Progenitor cell of endocrine pancreas (in vitro differentiated cells): ENCODE results near the gene ZNF362. TPM values are rescaled to one million over a fixed set of nuclear protein-coding genes. Genes with fewer than 3 reads are reported as not detected.

ENCODE experiments used
- DNase-seq: peaks from one replicate; pipeline ENCODE4 v3.0.0; 2021; ENCODE audit warnings: low spot score; ENCODE audit not compliant: unreplicated experiment
- H3K27ac Mint-ChIP-seq: 2 replicates; pipeline ENCODE4 v1.8.0; 2021; ENCODE audit warnings: mild to moderate bottlenecking, moderate library complexity, mixed read lengths
- H3K27me3 Mint-ChIP-seq: 2 replicates; pipeline ENCODE4 v1.8.0; 2021; ENCODE audit warnings: mixed read lengths
- H3K36me3 Mint-ChIP-seq: 2 replicates; pipeline ENCODE4 v1.8.0; 2022; ENCODE audit warnings: mixed read lengths; ENCODE audit not compliant: insufficient read depth
- H3K4me1 Mint-ChIP-seq: 2 replicates; pipeline ENCODE4 v1.8.0; 2021; ENCODE audit warnings: low read depth, mixed read lengths
- H3K4me3 Mint-ChIP-seq: 2 replicates; pipeline ENCODE4 v1.8.0; 2021; ENCODE audit warnings: low read depth, mild to moderate bottlenecking, moderate library complexity, mixed read lengths
- H3K9me3 Mint-ChIP-seq: 2 replicates; pipeline ENCODE4 v1.8.0; 2021; ENCODE audit warnings: low read depth, mixed read lengths
- CTCF ChIP-seq: fragments of 200-600 bp; sonication (generic); IDR thresholded peaks from one replicate; pipeline ENCODE4 v1.5.0; 2021; ENCODE audit warnings: antibody characterized with exemption, mild to moderate bottlenecking; ENCODE audit not compliant: unreplicated experiment
- total RNA-seq: library from RNA; stranded (reverse); gene quantifications from 2 replicates; pipeline ENCODE4 v1.2.1, GENCODE V29; 2021

Gene ZNF362
- total RNA-seq, 1 donor from 2014 or later, result 79.3 TPM

DNA sequence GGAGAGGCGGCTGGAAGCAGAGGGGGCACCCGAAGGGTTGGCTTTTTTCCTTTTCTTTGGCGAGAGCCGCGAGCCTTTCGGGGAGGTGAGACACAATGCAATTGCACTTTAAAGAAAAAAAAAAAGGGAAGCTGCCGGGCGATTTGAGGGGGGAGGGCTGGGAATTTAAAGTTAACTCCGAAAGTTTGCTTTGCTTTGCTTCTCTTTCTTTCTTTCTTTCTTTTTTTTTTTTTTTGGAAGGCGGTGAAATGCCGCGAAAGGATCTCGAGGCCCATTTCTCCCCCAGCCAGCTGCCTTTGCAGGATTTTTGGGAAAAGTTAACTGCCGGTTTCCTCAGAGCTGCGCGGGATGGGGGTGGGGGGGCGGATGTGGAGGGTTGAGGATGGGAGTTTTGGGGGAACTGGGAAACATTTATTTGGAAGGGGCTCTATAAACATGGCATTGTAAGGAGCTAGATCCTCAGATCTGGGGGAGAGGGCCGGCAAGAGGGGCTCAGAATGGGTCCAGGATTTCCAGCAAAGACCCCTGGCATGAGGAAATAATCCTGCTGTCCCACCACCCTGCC lies 997 bp downstream of the ZNF362 start:
- Mint-ChIP-seq H3K4me1 (peaks cover 27% of the 10 kb centered on the region), H3K36me3 (peaks cover 3% of the 10 kb centered on the region), H3K27ac (peak overlapping the region; percentile 100), H3K9me3 (no peaks in the 10 kb centered on the region), H3K27me3 (peaks cover 4% of the 10 kb centered on the region), H3K4me3 (peak overlapping the region; percentile 99)
- TF ChIP-seq CTCF, result no peak
- no peak for DNase-seq

- TF ChIP-seq CTCF, result no peak
- Mint-ChIP-seq H3K4me1 (peaks cover 27% of the 10 kb centered on the region), H3K27ac (peak overlapping the region; percentile 100), H3K27me3 (peaks cover under 1% of the 10 kb centered on the region), H3K9me3 (no peaks in the 10 kb centered on the region), H3K36me3 (peaks cover 5% of the 10 kb centered on the region), H3K4me3 (peak overlapping the region; percentile 99)
- DNase-seq, result no peak
These were observed 1.8 kb downstream of the ZNF362 start for GRCh38 chr1:33257772-33258712.

- Mint-ChIP-seq H3K27ac (peak overlapping the region; percentile 80), H3K4me1 (peaks cover 27% of the 10 kb centered on the region), H3K9me3 (no peaks in the 10 kb centered on the region), H3K36me3 (peaks cover 5% of the 10 kb centered on the region), H3K4me3 (peak overlapping the region; percentile 99), H3K27me3 (no peaks in the 10 kb centered on the region)
- no peak for DNase-seq
- TF ChIP-seq CTCF, result no peak
These were observed 2.5 kb downstream of the ZNF362 start for GRCh38 chr1:33258788-33259274.

DNA sequence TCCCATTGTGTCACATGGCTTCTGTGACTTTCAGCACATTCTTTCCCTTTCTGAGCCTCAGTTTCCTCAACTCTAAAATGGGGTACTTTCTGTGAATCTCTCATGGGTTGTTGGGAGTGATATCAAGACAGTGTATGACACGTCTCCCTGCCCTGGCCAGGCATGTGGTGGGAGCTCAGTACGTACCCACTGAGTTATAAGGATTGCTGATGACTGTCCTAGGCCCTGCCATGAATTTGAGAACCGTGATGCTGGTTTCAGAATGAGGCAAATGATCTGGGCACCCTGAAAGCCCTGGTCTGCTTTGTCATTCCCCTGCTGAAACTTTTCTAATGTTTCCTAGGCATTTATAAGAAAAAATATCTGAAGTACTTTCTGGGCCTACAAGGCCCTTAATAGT lies 3.6 kb downstream of the ZNF362 start:
- no peak for TF ChIP-seq CTCF
- H3K36me3 Mint-ChIP-seq, result peaks cover 5% of the 10 kb centered on the region
- H3K27me3 Mint-ChIP-seq, result no peaks in the 10 kb centered on the region
- DNase-seq, result no peak
- H3K27ac Mint-ChIP-seq, result peak overlapping the region; percentile 31
- H3K4me3 Mint-ChIP-seq, result no peak overlapping the region
- H3K9me3 Mint-ChIP-seq, result no peaks in the 10 kb centered on the region
- H3K4me1 Mint-ChIP-seq, result peaks cover 27% of the 10 kb centered on the region

- no peak for TF ChIP-seq CTCF
- H3K27me3 Mint-ChIP-seq, result no peaks in the 10 kb centered on the region
- H3K9me3 Mint-ChIP-seq, result no peaks in the 10 kb centered on the region
- H3K36me3 Mint-ChIP-seq, result peaks cover 5% of the 10 kb centered on the region
- peaks cover 27% of the 10 kb centered on the region for H3K4me1 Mint-ChIP-seq
- peak overlapping the region; percentile 31 for H3K27ac Mint-ChIP-seq
- H3K4me3 Mint-ChIP-seq, result peak overlapping the region; percentile 34
- no peak for DNase-seq
These were observed 4.1 kb downstream of the ZNF362 start for GRCh38 chr1:33260439-33260838.
